NCI-H1048 (cell line): ENCODE data around the gene STMN1.
"Not testable (repeated sequence)": the region's sequence is repeated elsewhere in the genome, so short reads cannot be mapped to it uniquely, and the experiment has no call there.

ENCODE experiments used
- DNase-seq: peaks from one replicate; lab custom pipeline; 2025; lab: John Stamatoyannopoulos, UW

STMN1 gene

DNA sequence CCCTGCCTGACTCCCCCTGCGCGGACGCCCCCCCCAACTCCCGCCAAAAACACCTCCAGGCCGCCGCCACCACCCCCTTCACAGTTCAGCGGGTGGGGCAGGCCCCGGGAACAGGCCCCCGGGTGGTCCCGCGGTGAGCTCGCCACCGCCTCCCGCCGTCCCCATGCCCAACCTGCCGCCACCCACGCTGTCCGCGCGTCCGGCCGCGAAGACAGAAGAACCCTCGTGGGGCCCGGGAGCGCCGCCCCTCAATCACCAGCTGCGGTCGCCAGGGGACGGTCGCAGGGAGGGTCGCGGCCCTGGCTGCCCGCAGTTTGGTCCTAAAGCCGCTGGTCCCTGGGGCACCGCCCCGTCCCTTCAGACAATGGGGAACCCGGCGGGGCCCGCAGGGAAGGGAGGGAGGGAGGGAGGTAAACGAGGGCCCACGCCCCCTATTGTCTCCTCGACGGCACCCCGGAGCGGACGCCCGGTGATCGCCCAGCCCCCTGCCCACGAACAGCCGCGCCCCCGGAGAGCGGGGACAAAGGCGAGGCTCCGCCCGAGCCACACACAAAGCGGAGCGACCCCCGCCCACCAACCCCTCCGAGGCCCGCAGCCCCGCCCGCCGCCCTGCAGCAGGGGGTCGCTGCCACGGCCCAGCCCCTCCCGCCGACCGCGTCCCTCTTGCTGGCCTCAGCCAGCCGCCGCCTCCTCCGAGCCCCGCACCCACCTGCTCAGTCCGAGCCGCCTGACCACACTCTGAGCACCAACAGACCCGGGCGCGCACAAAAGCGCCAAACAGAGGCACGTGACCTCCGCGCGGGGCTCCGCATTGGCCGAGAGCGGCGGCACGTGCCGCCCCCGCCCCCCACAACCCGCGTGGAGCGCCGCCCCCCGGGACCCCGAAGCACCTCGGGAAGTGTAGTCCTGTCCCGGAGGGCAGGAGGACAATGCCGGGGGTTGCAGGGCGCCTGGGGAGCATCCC, at the start of gene STMN1:
Gene STMN1, minus strand, starts transcription at position 740 of the 964 bp plus-strand sequence. CDS start 1,743 bp downstream, outside the sequence.
- peak; percentile 89 for DNase-seq

DNA sequence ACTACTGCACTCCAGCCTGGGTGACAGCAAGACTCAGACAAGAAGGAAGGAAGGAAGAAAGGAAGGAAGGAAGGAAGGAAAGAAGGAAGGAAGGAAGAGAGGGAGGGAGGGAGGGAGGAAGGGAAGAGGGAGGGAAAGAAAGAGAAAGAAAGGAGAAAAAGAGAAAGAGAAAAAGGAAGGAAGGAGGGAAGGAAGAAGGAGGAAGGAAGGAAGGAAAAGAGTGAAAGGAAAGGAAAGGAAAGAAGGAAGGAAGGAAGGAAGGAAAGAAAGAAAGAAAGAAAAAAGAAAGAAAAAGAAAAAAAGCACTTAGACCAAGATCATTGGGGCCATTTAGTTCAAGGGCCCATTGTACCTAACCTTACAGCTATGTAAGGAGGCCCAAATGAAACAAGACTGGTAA, 49.3 kb upstream of the STMN1 start:
- no peak for DNase-seq

- DNase-seq, result no peak
Measured at GRCh38 chr1:25954282-25954938, 48.2 kb upstream of the STMN1 start.

- no peak for DNase-seq
Measured at GRCh38 chr1:25952841-25953401, 46.7 kb upstream of the STMN1 start.

GRCh38 chr1:25948641-25949040, 42.4 kb upstream of the STMN1 start:
- no peak for DNase-seq

DNA sequence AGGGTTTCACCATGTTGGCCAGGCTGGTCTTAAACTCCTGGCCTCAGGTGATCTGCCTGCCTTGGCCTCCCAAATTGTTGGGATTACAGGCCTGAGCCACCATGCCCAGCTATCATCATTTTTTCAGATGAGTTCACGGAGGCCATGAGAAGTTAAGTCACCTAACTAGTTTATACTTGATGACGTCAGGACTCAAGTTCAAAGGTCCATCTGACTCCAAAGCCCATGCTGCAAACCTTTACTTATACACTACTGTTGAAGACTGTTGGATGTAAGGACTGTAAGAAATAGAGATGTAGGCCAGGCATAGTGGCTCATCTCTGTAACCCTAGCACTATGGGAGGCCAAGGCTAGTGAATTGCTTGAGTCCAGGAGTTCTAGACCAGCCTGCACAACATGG, 40.8 kb upstream of the STMN1 start:
- DNase-seq, result no peak

DNA sequence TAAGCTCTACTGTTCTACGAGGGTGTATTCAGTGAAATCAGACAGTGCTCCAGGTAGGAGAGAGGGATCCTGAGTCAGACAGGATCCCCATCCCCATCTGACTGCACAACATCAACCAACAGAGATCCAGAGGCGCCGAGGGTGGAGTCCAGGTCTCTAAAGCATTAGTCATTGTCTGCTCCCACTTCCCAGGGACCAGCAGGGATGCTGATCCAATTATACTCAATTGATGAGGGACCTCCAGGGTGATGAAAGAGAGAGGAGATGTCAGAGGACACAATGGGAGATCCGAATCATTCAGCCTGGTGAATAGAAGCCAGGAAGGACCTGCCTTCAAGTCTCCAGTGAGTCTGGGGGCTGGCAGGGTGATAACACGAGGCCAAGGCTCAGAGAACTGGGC, 39.5 kb upstream of the STMN1 start:
- no peak for DNase-seq

DNA sequence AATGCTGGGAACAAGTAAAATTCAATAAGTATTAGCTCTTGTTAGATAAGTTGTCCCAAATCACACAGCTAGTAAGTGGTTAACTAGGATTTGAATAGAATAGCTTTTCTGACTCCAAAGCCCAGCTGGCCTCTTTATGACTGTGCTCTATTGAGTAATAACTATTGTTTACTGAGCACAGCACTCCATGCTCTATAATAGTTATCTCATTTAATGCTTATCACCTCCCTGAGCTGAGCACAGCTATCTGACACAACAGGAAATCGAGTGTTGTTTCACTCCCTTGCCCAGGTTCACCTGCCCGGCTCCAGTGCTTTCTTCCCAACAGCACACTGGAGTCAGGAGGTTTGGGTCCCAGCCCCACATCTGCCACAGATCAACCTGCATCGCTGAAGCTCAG, 38.8 kb upstream of the STMN1 start:
- no peak for DNase-seq

- DNase-seq, result not testable (repeated sequence)
Measured at GRCh38 chr1:25943511-25943910, 37.3 kb upstream of the STMN1 start.

- DNase-seq, result no peak
Measured at GRCh38 chr1:25936947-25937346, 30.7 kb upstream of the STMN1 start.

DNA sequence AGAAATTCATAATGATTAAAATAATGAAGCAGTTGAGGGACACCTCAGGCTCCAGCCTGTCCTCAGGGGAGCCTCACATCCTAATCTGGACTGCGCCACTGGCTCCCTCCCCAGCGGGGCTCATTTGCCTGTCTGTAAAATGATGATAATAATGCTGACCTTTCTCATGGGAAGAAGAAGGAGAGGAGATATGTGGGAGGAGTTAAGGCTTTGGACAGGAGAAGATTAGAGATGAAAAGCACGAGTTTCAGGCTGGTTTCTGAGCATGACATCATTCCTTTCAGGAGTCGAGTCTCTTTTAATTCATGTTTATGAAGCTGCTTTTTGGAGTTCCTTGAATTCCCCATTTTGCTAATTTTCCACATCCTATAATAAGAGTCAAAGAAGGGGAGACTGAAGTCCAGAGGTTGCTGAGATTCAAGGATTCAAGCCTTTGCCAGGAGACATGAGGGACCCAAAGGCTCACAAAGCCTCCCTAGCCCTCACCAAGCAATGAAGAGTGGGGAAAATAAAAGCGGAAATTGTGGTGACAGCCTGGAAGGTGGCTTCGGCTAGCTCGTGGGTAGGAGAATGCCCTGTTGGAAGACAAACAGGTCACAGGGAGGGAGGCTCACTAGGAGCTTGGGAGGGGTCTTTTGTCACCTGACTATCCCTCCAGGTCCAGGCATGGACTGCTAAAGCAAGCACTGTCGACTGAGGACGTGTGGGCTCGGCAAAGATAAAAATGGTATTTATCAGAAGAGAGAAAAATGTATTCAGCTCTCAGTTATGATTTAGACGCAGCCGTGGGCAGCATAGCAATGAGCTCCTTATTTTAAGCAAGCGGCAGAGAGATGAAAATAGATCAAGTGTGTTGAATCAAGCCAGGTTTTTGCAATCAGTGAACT, 27.5 kb upstream of the STMN1 start:
- no peak for DNase-seq

DNA sequence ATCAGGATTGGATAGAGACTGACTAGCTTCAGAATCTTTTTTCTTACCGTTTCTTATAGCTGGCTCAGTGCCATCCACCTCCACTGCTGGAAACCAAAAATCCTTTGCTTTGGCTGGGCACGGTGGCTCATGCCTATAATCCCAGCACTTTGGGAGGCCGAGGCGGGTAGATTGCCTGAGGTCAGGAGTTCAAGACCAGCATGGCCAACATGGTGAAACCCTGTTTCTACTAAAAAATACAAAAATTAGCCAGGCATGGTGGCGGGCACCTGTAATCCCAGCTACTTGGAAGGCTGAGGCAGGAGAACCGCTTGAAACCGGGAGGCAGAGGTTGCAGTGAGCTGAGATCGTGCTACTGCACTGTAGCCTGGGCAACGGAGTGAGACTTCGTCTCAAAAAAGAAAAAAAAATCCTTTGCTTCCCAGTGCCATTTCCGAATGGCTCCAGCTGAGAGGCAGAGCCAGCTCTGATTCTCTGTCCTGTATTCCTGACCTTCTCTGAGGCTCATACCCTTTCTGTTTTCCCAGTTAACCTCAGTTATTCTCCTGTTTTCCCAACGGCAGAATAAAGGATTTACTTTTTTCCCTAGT, 26.7 kb upstream of the STMN1 start:
- not testable (repeated sequence) for DNase-seq

GRCh38 chr1:25932321-25932720, 26.1 kb upstream of the STMN1 start:
- no peak for DNase-seq

DNA sequence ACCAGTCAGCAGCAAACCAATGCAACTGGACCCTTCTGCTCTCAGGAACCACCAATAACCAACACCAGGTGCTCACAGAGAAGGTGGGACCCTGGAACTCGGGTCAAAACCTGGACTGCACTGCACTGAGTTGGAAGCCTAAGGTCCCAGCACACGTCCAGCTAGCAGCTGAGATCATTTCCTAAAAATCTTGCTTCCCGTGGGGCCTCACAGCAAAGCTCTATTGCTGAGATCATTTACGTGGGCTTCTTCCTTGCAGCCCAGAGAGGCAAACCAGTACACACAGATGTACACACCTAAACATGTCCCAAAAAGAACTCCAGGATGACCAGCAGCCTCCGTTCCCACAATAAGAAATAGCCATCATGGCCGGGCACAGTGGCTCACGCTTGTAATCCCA, 22.8 kb upstream of the STMN1 start:
- no peak for DNase-seq

DNA sequence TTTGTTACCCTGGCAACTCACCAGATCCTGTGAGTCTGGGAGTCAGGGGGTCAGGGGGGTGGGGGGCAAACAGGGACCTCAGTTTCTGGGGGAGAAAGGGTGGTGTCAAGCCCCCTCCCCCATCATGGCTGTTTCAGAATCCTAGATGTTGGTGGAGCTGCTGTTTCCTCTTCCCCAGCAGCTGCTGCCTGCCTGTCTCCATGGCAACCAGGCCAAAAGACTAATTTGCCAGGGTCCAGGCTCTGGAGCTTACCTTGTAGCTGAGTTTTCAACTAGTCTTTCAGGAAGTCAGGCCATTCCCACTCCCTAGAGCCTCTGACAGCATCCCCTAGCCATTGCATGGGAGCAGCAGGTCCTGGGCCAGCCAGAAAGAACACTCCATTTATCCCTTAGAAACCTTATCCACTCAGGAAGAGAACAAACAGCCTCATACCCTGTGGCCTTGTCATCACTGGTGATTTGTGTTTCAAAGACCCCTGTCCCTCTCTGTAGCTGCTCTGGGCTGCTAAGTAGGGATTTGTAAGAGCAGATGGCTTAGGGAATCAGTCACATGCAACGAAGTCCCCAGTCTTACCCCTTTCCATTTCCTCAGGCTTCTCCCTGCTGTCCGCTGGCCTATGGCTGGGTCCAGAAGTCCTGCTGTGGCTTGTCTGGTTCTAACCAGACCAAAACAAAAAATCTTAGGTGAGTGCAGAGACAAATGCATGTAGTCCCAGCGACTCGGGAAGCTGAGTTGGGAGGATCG, 21.5 kb upstream of the STMN1 start:
- no peak for DNase-seq

DNA sequence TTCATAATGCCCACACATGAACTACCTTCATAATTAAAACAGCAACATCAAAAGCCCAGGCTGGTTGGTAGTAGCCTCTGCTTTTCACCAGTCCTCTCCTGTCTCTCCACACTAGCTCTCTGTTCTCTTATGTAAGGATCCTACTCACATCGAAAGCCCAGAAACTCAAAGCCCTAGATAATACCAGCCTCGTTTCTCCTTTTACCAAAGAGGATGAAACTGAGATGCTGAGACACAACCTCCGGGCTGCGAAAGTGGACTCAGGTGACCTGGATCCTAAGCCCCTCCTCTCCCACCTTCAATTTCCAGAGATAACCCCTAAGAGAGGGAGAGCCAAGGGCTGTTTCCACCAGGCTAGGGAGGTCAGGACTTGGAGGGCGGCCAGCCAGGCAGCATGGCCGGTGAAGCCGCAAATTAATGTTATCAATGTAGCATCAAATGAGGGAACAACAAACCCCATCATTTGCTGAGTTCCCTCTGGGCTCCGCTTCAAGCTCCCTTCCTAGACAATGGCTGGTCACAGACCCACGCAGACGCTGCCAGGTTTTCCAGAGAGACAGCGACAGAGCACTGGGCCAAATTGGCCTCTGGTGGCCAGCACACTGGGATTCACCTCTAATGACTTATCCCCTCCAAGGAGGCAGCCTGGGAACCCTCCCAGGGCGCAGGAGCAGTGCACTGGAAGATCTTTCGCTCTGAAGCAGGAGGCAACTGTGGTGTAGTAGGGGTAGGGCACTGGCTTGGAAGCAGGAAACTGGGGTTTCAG, 20.7 kb upstream of the STMN1 start:
- no peak for DNase-seq

DNA sequence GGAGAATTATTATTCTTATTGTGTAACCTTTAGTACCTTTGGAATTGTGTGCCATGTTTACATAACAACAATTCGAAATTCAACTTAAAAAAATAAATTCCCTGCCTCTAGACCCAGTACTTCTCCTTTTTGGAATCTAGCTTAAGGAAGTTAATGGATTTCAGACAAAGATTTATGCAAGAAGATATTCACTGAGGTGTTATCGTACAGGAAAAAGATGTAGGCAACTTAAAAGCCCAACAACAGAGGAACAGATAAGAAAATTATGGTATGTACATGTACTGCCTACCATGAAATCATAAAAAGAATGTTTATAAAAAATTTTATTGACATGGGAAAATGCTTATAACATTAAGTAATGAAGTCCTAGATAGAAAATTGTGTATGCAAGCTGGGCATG, 18.2 kb upstream of the STMN1 start:
- no peak for DNase-seq

DNA sequence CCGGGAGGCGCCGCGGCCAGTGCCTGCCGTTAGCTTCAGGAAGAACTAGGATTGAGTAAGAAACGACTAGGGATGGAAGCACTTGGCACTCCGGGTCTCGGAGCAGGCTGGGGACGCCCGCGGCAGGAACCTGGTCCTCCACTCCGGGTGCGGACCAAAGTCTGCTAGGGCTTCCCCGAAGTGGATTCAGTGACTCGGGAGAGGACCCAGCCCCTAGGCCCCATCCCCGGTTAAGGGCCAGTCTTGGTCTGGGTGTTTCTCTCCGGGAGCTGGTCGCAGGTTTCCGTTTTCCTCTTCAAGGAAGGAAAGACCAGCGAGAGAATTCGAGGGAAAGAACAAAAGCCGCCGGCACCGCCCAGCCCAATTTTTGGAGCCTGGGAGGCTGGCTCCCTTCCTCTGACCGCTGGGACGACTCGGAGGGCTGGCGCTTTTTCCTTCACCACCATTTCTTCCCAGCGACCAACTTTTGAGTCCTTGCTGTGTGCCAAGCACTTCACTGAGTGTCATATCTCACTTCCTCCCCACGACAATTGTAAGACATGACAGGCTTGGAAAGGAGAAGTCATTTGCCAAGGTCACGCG, 16.8 kb upstream of the STMN1 start:
- DNase-seq, result no peak

GRCh38 chr1:25922056-25922970, 16.1 kb upstream of the STMN1 start:
- no peak for DNase-seq
